D721Med (cell line): ENCODE measurements around the gene C2CD4A.

Source experiments
- DNase-seq: peaks from one replicate; pipeline ENCODE4 v3.0.0; 2011; ENCODE audit warnings: low spot score; ENCODE audit not compliant: insufficient read length
- FAIRE-seq: peaks from 2 replicates; lab custom pipeline; 2011; peaks lifted over from hg19 to GRCh38; lab: Jason Lieb, UNC
- TF ChIP-seq, protein P1 (sequence below): IDR thresholded peaks from 2 replicates; pipeline ENCODE4 v1.5.1; 2012; ENCODE audit warnings: mild to moderate bottlenecking, control low read depth; ENCODE audit not compliant: insufficient read depth; ENCODE audit errors: missing control alignments

Gene C2CD4A

GRCh38 chr15:62053439-62054085 is 13.2 kb upstream of the C2CD4A start:
- TF ChIP-seq, protein P1, sequence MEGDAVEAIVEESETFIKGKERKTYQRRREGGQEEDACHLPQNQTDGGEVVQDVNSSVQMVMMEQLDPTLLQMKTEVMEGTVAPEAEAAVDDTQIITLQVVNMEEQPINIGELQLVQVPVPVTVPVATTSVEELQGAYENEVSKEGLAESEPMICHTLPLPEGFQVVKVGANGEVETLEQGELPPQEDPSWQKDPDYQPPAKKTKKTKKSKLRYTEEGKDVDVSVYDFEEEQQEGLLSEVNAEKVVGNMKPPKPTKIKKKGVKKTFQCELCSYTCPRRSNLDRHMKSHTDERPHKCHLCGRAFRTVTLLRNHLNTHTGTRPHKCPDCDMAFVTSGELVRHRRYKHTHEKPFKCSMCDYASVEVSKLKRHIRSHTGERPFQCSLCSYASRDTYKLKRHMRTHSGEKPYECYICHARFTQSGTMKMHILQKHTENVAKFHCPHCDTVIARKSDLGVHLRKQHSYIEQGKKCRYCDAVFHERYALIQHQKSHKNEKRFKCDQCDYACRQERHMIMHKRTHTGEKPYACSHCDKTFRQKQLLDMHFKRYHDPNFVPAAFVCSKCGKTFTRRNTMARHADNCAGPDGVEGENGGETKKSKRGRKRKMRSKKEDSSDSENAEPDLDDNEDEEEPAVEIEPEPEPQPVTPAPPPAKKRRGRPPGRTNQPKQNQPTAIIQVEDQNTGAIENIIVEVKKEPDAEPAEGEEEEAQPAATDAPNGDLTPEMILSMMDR, result no peak
- no peak for DNase-seq
- no peak for FAIRE-seq

DNA sequence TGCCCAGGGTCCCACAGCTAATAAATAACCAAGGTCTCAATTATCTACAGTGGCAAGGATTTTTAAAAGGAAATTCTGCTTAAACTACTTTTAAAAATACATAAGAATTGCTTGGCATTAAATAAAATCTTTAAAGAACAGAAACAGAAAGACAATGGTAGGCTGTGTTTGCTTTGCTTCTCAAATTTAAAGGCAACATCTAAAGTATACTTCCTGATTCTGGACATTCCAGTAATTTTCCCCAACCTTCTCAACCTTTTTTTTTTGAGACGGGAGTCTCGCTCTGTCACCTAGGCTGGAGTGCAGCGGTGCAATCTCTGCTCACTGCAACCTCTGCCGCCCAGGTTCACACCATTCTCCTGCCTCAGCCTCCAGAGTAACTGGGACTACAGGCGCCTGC is 11.8 kb upstream of the C2CD4A start:
- TF ChIP-seq, protein P1, result no peak
- FAIRE-seq, result no peak
- no peak for DNase-seq

GRCh38 chr15:62057341-62057980 is 9.3 kb upstream of the C2CD4A start:
- FAIRE-seq (no peak), DNase-seq (no peak)
- TF ChIP-seq, protein P1, result no peak

DNA sequence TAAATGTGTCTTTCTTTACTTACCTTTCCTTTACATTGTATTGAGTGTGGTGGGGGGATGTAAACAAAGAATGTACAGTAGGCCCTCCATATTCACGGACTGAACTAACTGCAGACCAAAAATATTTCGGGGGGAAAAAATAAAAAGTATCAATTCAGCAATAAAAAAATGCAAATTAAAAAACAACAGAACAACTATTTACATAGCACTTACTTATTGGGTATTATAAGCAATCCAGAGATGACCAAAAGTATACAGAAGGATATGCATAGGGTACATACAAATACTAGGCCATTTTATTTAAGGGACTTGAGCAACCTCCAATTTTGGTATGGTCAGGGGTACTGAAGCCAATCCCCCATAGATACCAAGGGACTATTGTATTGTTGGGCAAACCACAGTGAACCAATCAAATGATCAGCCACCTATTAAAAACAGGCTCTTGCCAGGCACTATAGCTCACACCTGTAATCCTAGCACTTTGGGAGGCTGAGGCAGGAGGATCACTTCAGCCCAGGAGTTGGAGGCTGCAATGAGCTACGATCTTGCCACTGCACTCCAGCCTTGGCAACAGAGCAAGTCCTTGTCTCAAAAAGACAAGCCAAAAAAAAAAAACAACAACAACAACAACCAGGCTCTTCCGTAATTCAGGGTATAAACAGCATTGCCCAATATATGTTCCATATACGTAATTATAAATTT is 8.3 kb upstream of the C2CD4A start:
- FAIRE-seq (no peak), DNase-seq (no peak)
- TF ChIP-seq, protein P1, result no peak

- TF ChIP-seq, protein P1, result no peak
- FAIRE-seq, result no peak
- DNase-seq, result no peak
Measured at GRCh38 chr15:62059108-62059815, 7.5 kb upstream of the C2CD4A start.

GRCh38 chr15:62059816-62060112 is 7.0 kb upstream of the C2CD4A start:
- no peak for FAIRE-seq
- TF ChIP-seq, protein P1, result no peak
- no peak for DNase-seq
